Neural progenitor cell (in vitro differentiated cells): Measurements from ENCODE around the gene NUTM2D.
"Not testable (repeated sequence)": the region's sequence is repeated elsewhere in the genome, so short reads cannot be mapped to it uniquely, and the experiment has no call there.

Experiments
- EZH2 ChIP-seq: fragments of 200-600 bp; sonication (generic); IDR thresholded peaks from 2 replicates; pipeline ENCODE4 v1.6.1; 2017; ENCODE audit warnings: antibody characterized with exemption, mild to moderate bottlenecking, moderate library complexity
- TF ChIP-seq, protein P1 (sequence below): fragments of 200-600 bp; sonication (generic); IDR thresholded peaks from 2 replicates; pipeline ENCODE4 v1.5.1; 2017; ENCODE audit warnings: antibody characterized with exemption, mild to moderate bottlenecking

DNA sequence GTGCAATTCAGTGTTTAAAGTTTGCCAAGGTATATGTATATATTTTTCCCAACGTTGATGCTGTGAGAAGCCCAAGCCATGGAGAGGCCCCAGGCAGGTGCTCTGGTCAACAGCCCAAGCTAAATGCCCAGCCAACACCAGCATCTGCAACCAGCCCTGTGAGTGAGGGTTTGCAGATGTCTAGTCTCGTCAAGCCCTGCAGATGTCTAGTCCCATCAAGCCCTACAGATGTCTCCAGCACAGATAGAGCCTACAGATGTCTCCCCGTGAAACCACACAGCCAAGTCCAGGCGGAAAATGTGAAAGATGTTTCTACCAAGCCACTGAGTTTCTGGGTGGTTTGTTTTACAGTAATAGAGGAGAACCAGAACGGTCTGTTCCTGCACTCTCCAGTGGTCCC is 26.7 kb downstream of the NUTM2D start:
- TF ChIP-seq, protein P1, sequence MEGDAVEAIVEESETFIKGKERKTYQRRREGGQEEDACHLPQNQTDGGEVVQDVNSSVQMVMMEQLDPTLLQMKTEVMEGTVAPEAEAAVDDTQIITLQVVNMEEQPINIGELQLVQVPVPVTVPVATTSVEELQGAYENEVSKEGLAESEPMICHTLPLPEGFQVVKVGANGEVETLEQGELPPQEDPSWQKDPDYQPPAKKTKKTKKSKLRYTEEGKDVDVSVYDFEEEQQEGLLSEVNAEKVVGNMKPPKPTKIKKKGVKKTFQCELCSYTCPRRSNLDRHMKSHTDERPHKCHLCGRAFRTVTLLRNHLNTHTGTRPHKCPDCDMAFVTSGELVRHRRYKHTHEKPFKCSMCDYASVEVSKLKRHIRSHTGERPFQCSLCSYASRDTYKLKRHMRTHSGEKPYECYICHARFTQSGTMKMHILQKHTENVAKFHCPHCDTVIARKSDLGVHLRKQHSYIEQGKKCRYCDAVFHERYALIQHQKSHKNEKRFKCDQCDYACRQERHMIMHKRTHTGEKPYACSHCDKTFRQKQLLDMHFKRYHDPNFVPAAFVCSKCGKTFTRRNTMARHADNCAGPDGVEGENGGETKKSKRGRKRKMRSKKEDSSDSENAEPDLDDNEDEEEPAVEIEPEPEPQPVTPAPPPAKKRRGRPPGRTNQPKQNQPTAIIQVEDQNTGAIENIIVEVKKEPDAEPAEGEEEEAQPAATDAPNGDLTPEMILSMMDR, result not testable (repeated sequence)
- TF ChIP-seq EZH2, result not testable (repeated sequence)
